ENCODE measurements around the gene CEP295NL. TPM values are rescaled to one million over a fixed set of nuclear protein-coding genes. Genes with fewer than 3 reads are reported as not detected.
A peak's percentile ranks its signal among the peaks of the same experiment; 100 is the strongest.
"Not testable (repeated sequence)": the region's sequence is repeated elsewhere in the genome, so short reads cannot be mapped to it uniquely, and the experiment has no call there.

CEP295NL gene
- total and polyA plus RNA-seq, 5 donors from 2014 or later, result 0.25 to 1.6 (median 0.78) TPM; not detected in 2

- Histone ChIP-seq H3K4me1 (ENCODE audit: control insufficient read depth, insufficient read depth, low read length, poor library complexity, severe bottlenecking) (peaks cover 21% of the 10 kb centered on the region), H3K27ac (ENCODE audit: insufficient read depth, low read length, poor library complexity, severe bottlenecking) (no peak overlapping the region), H3K9me3 (ENCODE audit: control insufficient read depth in 2 of 2, low read length in 2 of 2) (no peaks in the 10 kb centered on the region), H3K27me3 (ENCODE audit: control insufficient read depth, insufficient read depth, low read length) (no peaks in the 10 kb centered on the region), H3K36me3 (ENCODE audit: control insufficient read depth, insufficient read depth, low read length) (no peaks in the 10 kb centered on the region), H3K4me3 (ENCODE audit: low read depth, low read length) (no peak overlapping the region)
- Mint-ChIP-seq H3K4me3 (no peak overlapping the region), H3K27ac (peak overlapping the region in 2 of 3 donors; percentile 14 to 68), H3K27me3 (peaks cover 9% of the 10 kb centered on the region), H3K36me3 (no peaks in the 10 kb centered on the region), H3K9me3 (no peaks in the 10 kb centered on the region), H3K4me1 (peaks cover 3 to 47% (median 11%) of the 10 kb centered on the region in 4 donors)
- DNase-seq (no peak), ATAC-seq (ENCODE audit: low read depth in 2 of 2) (no peak)
Measured at GRCh38 chr17:78892520-78892919, 10.5 kb downstream of the CEP295NL start.

GRCh38 chr17:78892062-78892456 is 10.9 kb downstream of the CEP295NL start:
- Histone ChIP-seq H3K36me3 (ENCODE audit: control insufficient read depth, insufficient read depth, low read length) (no peaks in the 10 kb centered on the region), H3K27me3 (ENCODE audit: control insufficient read depth, insufficient read depth, low read length) (no peaks in the 10 kb centered on the region), H3K4me1 (ENCODE audit: control insufficient read depth, insufficient read depth, low read length, poor library complexity, severe bottlenecking) (peaks cover 21% of the 10 kb centered on the region), H3K4me3 (ENCODE audit: low read depth, low read length) (no peak overlapping the region), H3K27ac (ENCODE audit: insufficient read depth, low read length, poor library complexity, severe bottlenecking) (no peak overlapping the region), H3K9me3 (ENCODE audit: control insufficient read depth in 2 of 2, low read length in 2 of 2) (no peaks in the 10 kb centered on the region)
- peaks cover 3 to 47% (median 12%) of the 10 kb centered on the region in 4 donors for H3K4me1 Mint-ChIP-seq
- no peaks in the 10 kb centered on the region for H3K36me3 Mint-ChIP-seq
- peak overlapping the region; percentile 88 to 97 (median 95) for H3K27ac Mint-ChIP-seq
- peak overlapping the region in 2 of 4 donors; percentile 50 to 64 for H3K4me3 Mint-ChIP-seq
- no peaks in the 10 kb centered on the region for H3K9me3 Mint-ChIP-seq
- H3K27me3 Mint-ChIP-seq, result peaks cover 9% of the 10 kb centered on the region
- ATAC-seq (ENCODE audit: low read depth in 2 of 2) (no peak), DNase-seq (no peak)

- H3K36me3 Mint-ChIP-seq, result no peaks in the 10 kb centered on the region
- Histone ChIP-seq H3K4me3 (ENCODE audit: low read depth, low read length) (no peak overlapping the region), H3K4me1 (ENCODE audit: control insufficient read depth, insufficient read depth, low read length, poor library complexity, severe bottlenecking) (peaks cover 21% of the 10 kb centered on the region), H3K27me3 (ENCODE audit: control insufficient read depth, insufficient read depth, low read length) (no peaks in the 10 kb centered on the region), H3K36me3 (ENCODE audit: control insufficient read depth, insufficient read depth, low read length) (no peaks in the 10 kb centered on the region), H3K27ac (ENCODE audit: insufficient read depth, low read length, poor library complexity, severe bottlenecking) (peak overlapping the region; percentile 71), H3K9me3 (ENCODE audit: control insufficient read depth in 2 of 2, low read length in 2 of 2) (no peaks in the 10 kb centered on the region)
- peaks cover 3 to 47% (median 14%) of the 10 kb centered on the region in 4 donors for H3K4me1 Mint-ChIP-seq
- DNase-seq (no peak), ATAC-seq (ENCODE audit: low read depth in 2 of 2) (no peak)
- peak overlapping the region; percentile 88 to 97 (median 95) for H3K27ac Mint-ChIP-seq
- peaks cover 0 to 1% (median 0%) of the 10 kb centered on the region in 7 donors for H3K9me3 Mint-ChIP-seq
- H3K4me3 Mint-ChIP-seq, result peak overlapping the region in 2 of 4 donors; percentile 50 to 64
- peaks cover 8% of the 10 kb centered on the region for H3K27me3 Mint-ChIP-seq
Measured at GRCh38 chr17:78891406-78892061, 11.5 kb downstream of the CEP295NL start.

- H3K4me3 ChIP-seq (ENCODE audit: low read depth, low read length), result no peak overlapping the region
- Mint-ChIP-seq H3K4me3 (peak overlapping the region in 3 of 4 donors; percentile 64 to 84 (median 71)), H3K9me3 (peaks cover 0 to 1% (median 0%) of the 10 kb centered on the region in 7 donors), H3K36me3 (no peaks in the 10 kb centered on the region), H3K27me3 (peaks cover 4% of the 10 kb centered on the region), H3K27ac (peak overlapping the region; percentile 88 to 97 (median 95)), H3K4me1 (peaks cover 3 to 47% (median 16%) of the 10 kb centered on the region in 4 donors)
- H3K27ac ChIP-seq (ENCODE audit: insufficient read depth, low read length, poor library complexity, severe bottlenecking), result peak overlapping the region; percentile 71
- ATAC-seq (ENCODE audit: low read depth in 2 of 2), result peak; percentile 77 to 83
- no peaks in the 10 kb centered on the region for H3K36me3 ChIP-seq (ENCODE audit: control insufficient read depth, insufficient read depth, low read length)
- peaks cover 21% of the 10 kb centered on the region for H3K4me1 ChIP-seq (ENCODE audit: control insufficient read depth, insufficient read depth, low read length, poor library complexity, severe bottlenecking)
- peak; percentile 28 to 85 (median 73) for DNase-seq
- H3K27me3 ChIP-seq (ENCODE audit: control insufficient read depth, insufficient read depth, low read length), result no peaks in the 10 kb centered on the region
- no peaks in the 10 kb centered on the region for H3K9me3 ChIP-seq (ENCODE audit: control insufficient read depth in 2 of 2, low read length in 2 of 2)
Measured at GRCh38 chr17:78890498-78890897, 12.5 kb downstream of the CEP295NL start.

DNA sequence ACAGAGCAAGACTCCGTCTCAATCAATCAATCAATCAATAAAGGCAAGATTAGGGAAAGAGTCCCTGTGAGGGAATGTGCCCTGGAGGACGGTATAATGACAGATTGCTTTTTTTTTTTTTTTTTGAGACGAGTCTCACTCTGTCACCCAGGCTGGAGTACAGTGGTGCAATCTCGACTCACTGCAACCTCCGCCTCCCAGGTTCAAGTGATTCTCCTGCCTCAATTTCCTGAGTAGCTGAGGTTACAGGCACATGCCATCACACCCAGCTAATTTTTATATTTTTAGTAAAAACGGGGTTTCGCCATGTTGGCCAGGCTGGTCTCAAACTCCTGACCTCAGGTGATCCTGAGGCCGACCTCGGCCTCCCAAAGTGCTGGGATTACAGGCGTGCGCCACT is 12.9 kb downstream of the CEP295NL start:
- peak overlapping the region; percentile 88 to 97 (median 95) for H3K27ac Mint-ChIP-seq
- not testable (repeated sequence) for H3K36me3 Mint-ChIP-seq; H3K27me3 Mint-ChIP-seq; H3K9me3 Mint-ChIP-seq; ATAC-seq (ENCODE audit: low read depth in 2 of 2); H3K4me3 ChIP-seq (ENCODE audit: low read depth, low read length); H3K27me3 ChIP-seq (ENCODE audit: control insufficient read depth, insufficient read depth, low read length); H3K36me3 ChIP-seq (ENCODE audit: control insufficient read depth, insufficient read depth, low read length); DNase-seq; H3K9me3 ChIP-seq (ENCODE audit: control insufficient read depth in 2 of 2, low read length in 2 of 2)
- Histone ChIP-seq H3K27ac (ENCODE audit: insufficient read depth, low read length, poor library complexity, severe bottlenecking) (peak overlapping the region; percentile 71), H3K4me1 (ENCODE audit: control insufficient read depth, insufficient read depth, low read length, poor library complexity, severe bottlenecking) (peaks cover 21% of the 10 kb centered on the region)
- H3K4me3 Mint-ChIP-seq, result peak overlapping the region in 3 of 4 donors; percentile 64 to 84 (median 81)
- H3K4me1 Mint-ChIP-seq, result peaks cover 3 to 47% (median 16%) of the 10 kb centered on the region in 4 donors

DNA sequence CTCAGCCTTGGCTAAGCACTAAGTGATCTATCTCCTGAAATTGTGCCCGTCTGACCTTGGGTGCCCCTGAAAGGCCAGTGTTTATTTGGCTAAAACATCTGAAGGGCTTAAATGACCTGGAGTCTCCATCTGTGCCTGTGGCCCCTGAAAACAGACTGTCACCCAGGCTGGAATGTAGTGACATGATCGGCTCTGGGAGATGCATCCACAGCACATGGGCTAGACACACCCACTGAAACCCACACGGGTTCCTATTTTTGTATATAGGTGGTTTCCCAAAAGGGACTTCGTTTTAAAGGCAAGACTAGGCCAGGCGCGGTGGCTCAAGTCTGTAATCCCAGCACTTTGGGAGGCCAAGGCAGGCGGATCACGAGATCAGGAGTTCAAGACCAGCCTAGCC is 13.5 kb downstream of the CEP295NL start:
- Mint-ChIP-seq H3K4me1 (peaks cover 3 to 47% (median 16%) of the 10 kb centered on the region in 4 donors), H3K27me3 (peaks cover 4% of the 10 kb centered on the region), H3K27ac (peak overlapping the region; percentile 79 to 88 (median 85)), H3K36me3 (no peaks in the 10 kb centered on the region), H3K9me3 (peaks cover 0 to 1% (median 0%) of the 10 kb centered on the region in 7 donors), H3K4me3 (peak overlapping the region in 3 of 4 donors; percentile 8 to 81 (median 39))
- H3K36me3 ChIP-seq (ENCODE audit: control insufficient read depth, insufficient read depth, low read length), result no peaks in the 10 kb centered on the region
- H3K27me3 ChIP-seq (ENCODE audit: control insufficient read depth, insufficient read depth, low read length), result no peaks in the 10 kb centered on the region
- no peak for DNase-seq
- ATAC-seq (ENCODE audit: low read depth in 2 of 2), result no peak
- H3K9me3 ChIP-seq (ENCODE audit: control insufficient read depth in 2 of 2, low read length in 2 of 2), result no peaks in the 10 kb centered on the region
- H3K4me3 ChIP-seq (ENCODE audit: low read depth, low read length), result peak overlapping the region; percentile 44
- H3K4me1 ChIP-seq (ENCODE audit: control insufficient read depth, insufficient read depth, low read length, poor library complexity, severe bottlenecking), result peaks cover 21% of the 10 kb centered on the region
- peak overlapping the region; percentile 60 for H3K27ac ChIP-seq (ENCODE audit: insufficient read depth, low read length, poor library complexity, severe bottlenecking)

- Mint-ChIP-seq H3K4me3 (peak overlapping the region; percentile 8 to 81 (median 40)), H3K27me3 (peaks cover 4% of the 10 kb centered on the region), H3K27ac (peak overlapping the region; percentile 72 to 88 (median 85)), H3K36me3 (no peaks in the 10 kb centered on the region), H3K9me3 (peaks cover 0 to 1% (median 0%) of the 10 kb centered on the region in 7 donors), H3K4me1 (peaks cover 3 to 47% (median 16%) of the 10 kb centered on the region in 4 donors)
- no peak for ATAC-seq (ENCODE audit: low read depth in 2 of 2)
- Histone ChIP-seq H3K4me1 (ENCODE audit: control insufficient read depth, insufficient read depth, low read length, poor library complexity, severe bottlenecking) (peaks cover 21% of the 10 kb centered on the region), H3K36me3 (ENCODE audit: control insufficient read depth, insufficient read depth, low read length) (no peaks in the 10 kb centered on the region), H3K9me3 (ENCODE audit: control insufficient read depth in 2 of 2, low read length in 2 of 2) (no peaks in the 10 kb centered on the region), H3K27me3 (ENCODE audit: control insufficient read depth, insufficient read depth, low read length) (no peaks in the 10 kb centered on the region), H3K4me3 (ENCODE audit: low read depth, low read length) (peak overlapping the region; percentile 44), H3K27ac (ENCODE audit: insufficient read depth, low read length, poor library complexity, severe bottlenecking) (peak overlapping the region; percentile 60)
- DNase-seq, result peak in 1 of 3 donors; percentile 29
Measured at GRCh38 chr17:78888941-78889518, 14.0 kb downstream of the CEP295NL start.
